ENCODE data around the gene PAM16. TPM values are rescaled to one million over a fixed set of nuclear protein-coding genes. Genes with fewer than 3 reads are reported as not detected.

Gene PAM16
- total RNA-seq, 1 donor from 2014 or later, result 33.5 TPM

DNA sequence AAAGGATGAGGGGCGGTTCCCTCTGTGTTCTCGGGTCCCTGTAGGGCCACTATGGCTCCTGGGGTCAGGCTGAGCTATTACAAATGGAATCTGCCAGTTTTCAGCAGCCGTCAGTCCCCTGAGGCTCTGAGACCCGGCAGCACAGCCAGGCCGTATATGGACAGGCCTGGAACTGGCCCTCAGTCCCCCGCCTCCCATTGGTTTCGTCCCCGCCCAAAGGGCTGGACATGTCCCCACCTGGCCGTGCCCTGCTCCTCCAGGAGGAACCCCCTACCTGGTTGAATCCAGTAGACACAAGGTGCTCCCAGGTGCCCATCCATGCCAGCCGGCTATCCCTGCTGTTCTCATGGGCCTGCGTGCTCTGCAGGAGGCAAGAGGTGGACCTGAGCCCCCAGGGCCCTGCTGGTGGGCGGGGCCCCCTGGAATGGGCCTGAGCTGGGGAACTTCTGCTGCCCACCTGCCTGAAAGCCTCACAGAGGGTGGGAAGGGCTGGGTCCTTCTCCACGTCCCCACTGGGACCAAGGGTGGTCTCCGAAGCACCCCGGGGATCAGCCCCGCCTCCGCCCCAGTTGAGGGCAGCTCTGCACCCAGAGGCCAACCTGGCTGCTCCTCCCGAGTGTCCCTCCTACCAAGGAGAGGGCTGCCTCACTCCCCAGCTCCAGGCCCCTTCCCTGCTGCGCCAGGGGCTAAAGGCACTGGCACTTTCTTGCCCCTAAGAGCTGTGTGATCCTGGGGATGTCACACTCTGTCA is 37.3 kb upstream of the PAM16 start:
- Mint-ChIP-seq H3K27ac (no peak overlapping the region), H3K4me3 (ENCODE audit: low read depth) (no peak overlapping the region), H3K4me1 (ENCODE audit: low read depth) (peaks cover 10% of the 10 kb centered on the region), H3K36me3 (ENCODE audit: insufficient read depth) (no peaks in the 10 kb centered on the region), H3K27me3 (no peaks in the 10 kb centered on the region), H3K9me3 (ENCODE audit: low read depth) (no peaks in the 10 kb centered on the region)
- no peak for DNase-seq (ENCODE audit: low spot score, unreplicated experiment)
- TF ChIP-seq, protein P1, sequence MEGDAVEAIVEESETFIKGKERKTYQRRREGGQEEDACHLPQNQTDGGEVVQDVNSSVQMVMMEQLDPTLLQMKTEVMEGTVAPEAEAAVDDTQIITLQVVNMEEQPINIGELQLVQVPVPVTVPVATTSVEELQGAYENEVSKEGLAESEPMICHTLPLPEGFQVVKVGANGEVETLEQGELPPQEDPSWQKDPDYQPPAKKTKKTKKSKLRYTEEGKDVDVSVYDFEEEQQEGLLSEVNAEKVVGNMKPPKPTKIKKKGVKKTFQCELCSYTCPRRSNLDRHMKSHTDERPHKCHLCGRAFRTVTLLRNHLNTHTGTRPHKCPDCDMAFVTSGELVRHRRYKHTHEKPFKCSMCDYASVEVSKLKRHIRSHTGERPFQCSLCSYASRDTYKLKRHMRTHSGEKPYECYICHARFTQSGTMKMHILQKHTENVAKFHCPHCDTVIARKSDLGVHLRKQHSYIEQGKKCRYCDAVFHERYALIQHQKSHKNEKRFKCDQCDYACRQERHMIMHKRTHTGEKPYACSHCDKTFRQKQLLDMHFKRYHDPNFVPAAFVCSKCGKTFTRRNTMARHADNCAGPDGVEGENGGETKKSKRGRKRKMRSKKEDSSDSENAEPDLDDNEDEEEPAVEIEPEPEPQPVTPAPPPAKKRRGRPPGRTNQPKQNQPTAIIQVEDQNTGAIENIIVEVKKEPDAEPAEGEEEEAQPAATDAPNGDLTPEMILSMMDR (IDR thresholded peaks at IDR 0.05; ENCODE audit: unreplicated experiment), result no peak

GRCh38 chr16:4387781-4388180 is 36.7 kb upstream of the PAM16 start:
- H3K36me3 Mint-ChIP-seq (ENCODE audit: insufficient read depth), result no peaks in the 10 kb centered on the region
- DNase-seq (ENCODE audit: low spot score, unreplicated experiment), result no peak
- H3K27me3 Mint-ChIP-seq, result no peaks in the 10 kb centered on the region
- TF ChIP-seq, protein P1 (IDR thresholded peaks at IDR 0.05; ENCODE audit: unreplicated experiment), result no peak
- H3K27ac Mint-ChIP-seq, result no peak overlapping the region
- no peak overlapping the region for H3K4me3 Mint-ChIP-seq (ENCODE audit: low read depth)
- no peaks in the 10 kb centered on the region for H3K9me3 Mint-ChIP-seq (ENCODE audit: low read depth)
- H3K4me1 Mint-ChIP-seq (ENCODE audit: low read depth), result peaks cover 10% of the 10 kb centered on the region

DNA sequence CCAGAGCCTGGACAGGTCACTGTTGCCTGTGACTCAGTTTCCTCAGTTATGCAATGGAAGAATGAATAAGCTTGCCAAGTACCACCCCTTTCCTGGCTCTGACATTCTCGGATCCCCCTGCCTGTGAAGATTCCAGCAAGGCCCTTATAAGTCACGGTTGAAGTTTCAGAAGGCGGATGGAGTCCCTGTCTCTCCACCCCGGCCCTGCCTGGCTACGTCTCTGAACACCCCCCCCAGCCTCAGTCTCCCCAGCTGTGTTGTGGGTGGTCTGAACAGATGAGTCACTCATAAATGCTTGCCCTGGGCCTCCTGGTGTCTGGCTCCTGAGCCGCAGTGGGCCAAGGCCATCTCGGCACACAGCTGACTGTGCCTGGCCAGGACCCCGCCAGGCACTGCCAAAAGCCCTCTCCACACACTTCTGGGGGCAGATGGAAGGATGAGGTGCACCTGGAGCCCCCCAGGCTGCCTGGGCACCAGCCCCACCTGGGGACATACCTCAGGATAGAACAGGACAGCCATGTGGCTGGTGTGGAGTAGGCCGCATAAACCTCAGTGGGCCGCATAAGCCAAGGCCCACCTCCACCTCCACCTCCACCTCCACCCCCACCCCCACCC is 35.9 kb upstream of the PAM16 start:
- TF ChIP-seq, protein P1 (IDR thresholded peaks at IDR 0.05; ENCODE audit: unreplicated experiment), result no peak
- DNase-seq (ENCODE audit: low spot score, unreplicated experiment), result no peak
- Mint-ChIP-seq H3K36me3 (ENCODE audit: insufficient read depth) (no peaks in the 10 kb centered on the region), H3K27ac (no peak overlapping the region), H3K4me1 (ENCODE audit: low read depth) (peaks cover 10% of the 10 kb centered on the region), H3K9me3 (ENCODE audit: low read depth) (no peaks in the 10 kb centered on the region), H3K27me3 (no peaks in the 10 kb centered on the region), H3K4me3 (ENCODE audit: low read depth) (no peak overlapping the region)

- H3K27ac Mint-ChIP-seq, result no peak overlapping the region
- H3K4me3 Mint-ChIP-seq (ENCODE audit: low read depth), result no peak overlapping the region
- no peak for DNase-seq (ENCODE audit: low spot score, unreplicated experiment)
- TF ChIP-seq, protein P1 (IDR thresholded peaks at IDR 0.05; ENCODE audit: unreplicated experiment), result no peak
- H3K36me3 Mint-ChIP-seq (ENCODE audit: insufficient read depth), result no peaks in the 10 kb centered on the region
- H3K9me3 Mint-ChIP-seq (ENCODE audit: low read depth), result no peaks in the 10 kb centered on the region
- H3K27me3 Mint-ChIP-seq, result no peaks in the 10 kb centered on the region
- peaks cover 10% of the 10 kb centered on the region for H3K4me1 Mint-ChIP-seq (ENCODE audit: low read depth)
These were observed 35.3 kb upstream of the PAM16 start for GRCh38 chr16:4386451-4386805.

DNA sequence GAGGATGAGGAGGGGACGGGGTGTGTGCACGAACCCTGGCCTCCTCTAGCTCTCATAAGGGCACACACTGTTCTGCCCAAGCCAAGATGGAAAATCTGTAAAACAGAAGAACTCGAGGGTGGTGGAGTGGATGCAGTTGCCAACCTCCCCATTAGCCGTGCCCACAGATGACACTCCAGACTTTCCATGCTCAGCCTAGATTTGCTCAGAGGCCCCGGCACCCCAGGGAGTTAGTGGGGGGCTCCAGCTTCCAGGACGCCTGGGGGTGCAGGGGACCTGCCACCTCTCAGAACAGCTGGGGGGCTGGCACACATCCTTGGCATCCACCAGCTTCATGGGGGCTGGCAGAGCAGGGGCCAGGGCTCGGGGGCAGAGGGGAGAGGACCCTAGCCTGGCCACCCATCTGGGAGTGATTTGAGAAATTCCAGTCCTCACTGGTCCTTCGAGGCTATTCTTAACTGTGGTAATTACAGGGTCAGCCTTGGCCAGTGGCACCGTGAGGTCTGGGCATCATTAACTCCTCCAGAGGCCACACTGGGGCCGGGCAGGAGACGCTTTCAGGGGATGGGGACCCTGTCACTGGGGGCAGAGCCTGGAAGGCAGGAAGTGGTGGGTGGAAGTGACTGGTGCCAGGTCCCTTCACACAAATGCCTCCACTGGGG is 34.8 kb upstream of the PAM16 start:
- Mint-ChIP-seq H3K4me3 (ENCODE audit: low read depth) (no peak overlapping the region), H3K36me3 (ENCODE audit: insufficient read depth) (no peaks in the 10 kb centered on the region), H3K4me1 (ENCODE audit: low read depth) (peaks cover 10% of the 10 kb centered on the region), H3K27me3 (no peaks in the 10 kb centered on the region), H3K27ac (no peak overlapping the region), H3K9me3 (ENCODE audit: low read depth) (no peaks in the 10 kb centered on the region)
- DNase-seq (ENCODE audit: low spot score, unreplicated experiment), result no peak
- TF ChIP-seq, protein P1 (IDR thresholded peaks at IDR 0.05; ENCODE audit: unreplicated experiment), result no peak
